ENCODE data around the gene CCNL1. TPM values are rescaled to one million over a fixed set of nuclear protein-coding genes. Genes with fewer than 3 reads are reported as not detected.

The CCNL1 gene
- total RNA-seq, 1 donor, result 194 TPM

DNA sequence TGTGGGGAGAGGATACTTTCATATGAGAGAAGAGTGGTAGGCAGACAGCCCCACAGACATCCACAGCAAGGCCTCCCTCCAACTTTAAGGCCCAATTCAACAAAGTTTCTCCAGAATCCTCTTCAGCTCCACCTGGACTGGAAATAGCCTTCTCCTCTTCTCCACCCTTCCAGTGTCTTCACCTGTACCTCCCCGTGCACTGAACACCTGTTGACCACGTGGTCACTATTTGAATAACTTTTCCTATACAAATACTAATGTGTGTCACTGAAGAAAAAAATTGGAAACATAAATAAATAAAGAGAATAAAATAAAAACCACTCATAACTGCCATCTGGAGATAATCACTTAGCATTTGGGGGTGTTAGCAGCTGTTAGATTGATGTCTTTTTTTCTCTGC is 52.9 kb downstream of the CCNL1 start:
- TF ChIP-seq, protein P1, sequence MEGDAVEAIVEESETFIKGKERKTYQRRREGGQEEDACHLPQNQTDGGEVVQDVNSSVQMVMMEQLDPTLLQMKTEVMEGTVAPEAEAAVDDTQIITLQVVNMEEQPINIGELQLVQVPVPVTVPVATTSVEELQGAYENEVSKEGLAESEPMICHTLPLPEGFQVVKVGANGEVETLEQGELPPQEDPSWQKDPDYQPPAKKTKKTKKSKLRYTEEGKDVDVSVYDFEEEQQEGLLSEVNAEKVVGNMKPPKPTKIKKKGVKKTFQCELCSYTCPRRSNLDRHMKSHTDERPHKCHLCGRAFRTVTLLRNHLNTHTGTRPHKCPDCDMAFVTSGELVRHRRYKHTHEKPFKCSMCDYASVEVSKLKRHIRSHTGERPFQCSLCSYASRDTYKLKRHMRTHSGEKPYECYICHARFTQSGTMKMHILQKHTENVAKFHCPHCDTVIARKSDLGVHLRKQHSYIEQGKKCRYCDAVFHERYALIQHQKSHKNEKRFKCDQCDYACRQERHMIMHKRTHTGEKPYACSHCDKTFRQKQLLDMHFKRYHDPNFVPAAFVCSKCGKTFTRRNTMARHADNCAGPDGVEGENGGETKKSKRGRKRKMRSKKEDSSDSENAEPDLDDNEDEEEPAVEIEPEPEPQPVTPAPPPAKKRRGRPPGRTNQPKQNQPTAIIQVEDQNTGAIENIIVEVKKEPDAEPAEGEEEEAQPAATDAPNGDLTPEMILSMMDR (IDR thresholded peaks at IDR 0.05; ENCODE audit: extremely low read depth, low read depth, low read length), result no peak
- Histone ChIP-seq H3K4me3 (ENCODE audit: insufficient read depth, low read length) (no peak overlapping the region), H3K4me2 (ENCODE audit: insufficient read depth, low read length) (no peak overlapping the region), H3K27ac (ENCODE audit: low read depth, low read length) (no peak overlapping the region), H2AFZ (ENCODE audit: low read length) (no peak overlapping the region), H3K36me3 (ENCODE audit: insufficient read depth, low read length) (no peaks in the 10 kb centered on the region), H3K79me2 (ENCODE audit: insufficient read depth, low read length) (no peaks in the 10 kb centered on the region), H4K20me1 (ENCODE audit: insufficient read depth, low read length) (no peaks in the 10 kb centered on the region), H3K9me3 (ENCODE audit: low read depth, low read length) (no peaks in the 10 kb centered on the region), H3K27me3 (ENCODE audit: insufficient read depth, low read length) (no peaks in the 10 kb centered on the region), H3K4me1 (ENCODE audit: insufficient read depth, low read length) (no peaks in the 10 kb centered on the region)
- no peak for DNase-seq (ENCODE audit: insufficient read length, low spot score, missing footprints)

DNA sequence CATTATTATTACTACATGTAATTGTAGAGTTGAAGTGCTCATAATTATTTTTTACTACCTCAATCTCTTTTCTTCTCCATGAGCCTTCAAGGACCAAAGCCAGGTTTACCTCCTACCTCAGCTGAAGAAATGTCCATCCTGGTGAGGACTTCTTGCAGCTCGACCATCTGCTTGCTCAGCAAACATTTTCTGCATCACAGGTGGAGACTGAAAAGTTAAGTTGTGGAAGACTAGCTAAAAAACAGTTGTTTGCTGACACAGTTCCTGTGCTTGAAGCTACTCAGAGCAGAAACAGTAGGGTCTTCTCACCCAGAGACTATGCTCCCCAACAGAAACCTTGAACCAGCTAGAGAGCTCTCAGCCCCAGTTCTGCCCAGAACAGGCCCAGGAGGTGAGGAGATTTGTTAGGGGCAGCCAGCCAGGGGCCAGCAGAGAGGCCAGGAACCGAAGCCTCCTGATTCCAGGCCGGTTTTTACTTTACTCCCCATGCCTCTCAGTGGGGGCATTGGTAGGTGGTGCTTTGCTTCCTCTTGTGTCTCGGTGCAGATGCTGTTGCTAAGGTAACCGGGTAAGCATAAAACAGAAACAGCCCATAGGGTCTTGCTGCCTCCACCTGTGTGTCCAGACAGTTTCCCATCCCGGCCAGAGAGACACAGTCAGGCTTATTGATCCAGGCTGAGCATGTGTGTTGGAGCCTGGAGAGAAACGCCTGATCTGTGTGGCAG is 54.9 kb downstream of the CCNL1 start:
- Histone ChIP-seq H2AFZ (ENCODE audit: low read length) (no peak overlapping the region), H3K36me3 (ENCODE audit: insufficient read depth, low read length) (no peaks in the 10 kb centered on the region), H4K20me1 (ENCODE audit: insufficient read depth, low read length) (no peaks in the 10 kb centered on the region), H3K4me3 (ENCODE audit: insufficient read depth, low read length) (no peak overlapping the region), H3K4me2 (ENCODE audit: insufficient read depth, low read length) (no peak overlapping the region), H3K9me3 (ENCODE audit: low read depth, low read length) (no peaks in the 10 kb centered on the region), H3K27me3 (ENCODE audit: insufficient read depth, low read length) (no peaks in the 10 kb centered on the region), H3K4me1 (ENCODE audit: insufficient read depth, low read length) (no peaks in the 10 kb centered on the region), H3K27ac (ENCODE audit: low read depth, low read length) (no peak overlapping the region), H3K79me2 (ENCODE audit: insufficient read depth, low read length) (no peaks in the 10 kb centered on the region)
- no peak for DNase-seq (ENCODE audit: insufficient read length, low spot score, missing footprints)
- TF ChIP-seq, protein P1 (IDR thresholded peaks at IDR 0.05; ENCODE audit: extremely low read depth, low read depth, low read length), result no peak

- TF ChIP-seq, protein P1 (IDR thresholded peaks at IDR 0.05; ENCODE audit: extremely low read depth, low read depth, low read length), result no peak
- Histone ChIP-seq H4K20me1 (ENCODE audit: insufficient read depth, low read length) (no peaks in the 10 kb centered on the region), H3K4me1 (ENCODE audit: insufficient read depth, low read length) (peaks cover under 1% of the 10 kb centered on the region), H3K27ac (ENCODE audit: low read depth, low read length) (no peak overlapping the region), H3K27me3 (ENCODE audit: insufficient read depth, low read length) (no peaks in the 10 kb centered on the region), H2AFZ (ENCODE audit: low read length) (no peak overlapping the region), H3K4me3 (ENCODE audit: insufficient read depth, low read length) (no peak overlapping the region), H3K36me3 (ENCODE audit: insufficient read depth, low read length) (no peaks in the 10 kb centered on the region), H3K9me3 (ENCODE audit: low read depth, low read length) (no peaks in the 10 kb centered on the region), H3K79me2 (ENCODE audit: insufficient read depth, low read length) (no peaks in the 10 kb centered on the region), H3K4me2 (ENCODE audit: insufficient read depth, low read length) (no peak overlapping the region)
- peak; percentile 87 for DNase-seq (ENCODE audit: insufficient read length, low spot score, missing footprints)
Observed at GRCh38 chr3:157104521-157104920, 55.4 kb downstream of the CCNL1 start.

- Histone ChIP-seq H3K36me3 (ENCODE audit: insufficient read depth, low read length) (no peaks in the 10 kb centered on the region), H2AFZ (ENCODE audit: low read length) (no peak overlapping the region)
- TF ChIP-seq, protein P1 (IDR thresholded peaks at IDR 0.05; ENCODE audit: extremely low read depth, low read depth, low read length), result no peak
Observed at GRCh38 chr3:157103860-157104259, 56.1 kb downstream of the CCNL1 start.

More at GRCh38 chr3:157103860-157104259, 56.1 kb downstream of the CCNL1 start:
- H3K79me2 ChIP-seq (ENCODE audit: insufficient read depth, low read length), result no peaks in the 10 kb centered on the region
- peaks cover 7% of the 10 kb centered on the region for H3K4me1 ChIP-seq (ENCODE audit: insufficient read depth, low read length)
- no peak overlapping the region for H3K4me3 ChIP-seq (ENCODE audit: insufficient read depth, low read length)
- H3K27ac ChIP-seq (ENCODE audit: low read depth, low read length), result no peak overlapping the region
- no peak for DNase-seq (ENCODE audit: insufficient read length, low spot score, missing footprints)
- H4K20me1 ChIP-seq (ENCODE audit: insufficient read depth, low read length), result no peaks in the 10 kb centered on the region
- no peaks in the 10 kb centered on the region for H3K9me3 ChIP-seq (ENCODE audit: low read depth, low read length)
- H3K4me2 ChIP-seq (ENCODE audit: insufficient read depth, low read length), result no peak overlapping the region
- H3K27me3 ChIP-seq (ENCODE audit: insufficient read depth, low read length), result no peaks in the 10 kb centered on the region
